Measurements from ENCODE around the gene SYT1. TPM values are rescaled to one million over a fixed set of nuclear protein-coding genes. Genes with fewer than 3 reads are reported as not detected.

The SYT1 gene
- total RNA-seq, 1 donor from 2014 or later, result 0.79 TPM

- no peak for TF ChIP-seq CTCF (IDR thresholded peaks at IDR 0.05; ENCODE audit: insufficient read depth, low read length, severe bottlenecking)
- no peak for FAIRE-seq
- Histone ChIP-seq H3K4me3 (ENCODE audit: low read depth, low read length) (no peak overlapping the region), H3K36me3 (ENCODE audit: control insufficient read depth, insufficient read depth, low read length) (no peaks in the 10 kb centered on the region), H3K27me3 (ENCODE audit: control insufficient read depth, insufficient read depth, low read length) (no peaks in the 10 kb centered on the region)
- DNase-seq (ENCODE audit: low read depth), result no peak
Measured at GRCh38 chr12:79114896-79115295, 250.3 kb downstream of the SYT1 start.

GRCh38 chr12:79115743-79116142, 251.2 kb downstream of the SYT1 start:
- Histone ChIP-seq H3K27me3 (ENCODE audit: control insufficient read depth, insufficient read depth, low read length) (no peaks in the 10 kb centered on the region), H3K36me3 (ENCODE audit: control insufficient read depth, insufficient read depth, low read length) (no peaks in the 10 kb centered on the region), H3K4me3 (ENCODE audit: low read depth, low read length) (no peak overlapping the region)
- DNase-seq (ENCODE audit: low read depth) (no peak), FAIRE-seq (no peak)
- no peak for TF ChIP-seq CTCF (IDR thresholded peaks at IDR 0.05; ENCODE audit: insufficient read depth, low read length, severe bottlenecking)

GRCh38 chr12:79119796-79120195, 255.2 kb downstream of the SYT1 start:
- DNase-seq (ENCODE audit: low read depth), result no peak
- Histone ChIP-seq H3K4me3 (ENCODE audit: low read depth, low read length) (no peak overlapping the region), H3K27me3 (ENCODE audit: control insufficient read depth, insufficient read depth, low read length) (no peaks in the 10 kb centered on the region), H3K36me3 (ENCODE audit: control insufficient read depth, insufficient read depth, low read length) (no peaks in the 10 kb centered on the region)
- FAIRE-seq, result no peak
- no peak for TF ChIP-seq CTCF (IDR thresholded peaks at IDR 0.05; ENCODE audit: insufficient read depth, low read length, severe bottlenecking)

GRCh38 chr12:79121486-79121885, 256.9 kb downstream of the SYT1 start:
- no peaks in the 10 kb centered on the region for H3K27me3 ChIP-seq (ENCODE audit: control insufficient read depth, insufficient read depth, low read length)
- peak; percentile 27 for TF ChIP-seq CTCF (IDR thresholded peaks at IDR 0.05; ENCODE audit: insufficient read depth, low read length, severe bottlenecking)
- FAIRE-seq (no peak), DNase-seq (ENCODE audit: low read depth) (peak; percentile 9)
- no peak overlapping the region for H3K4me3 ChIP-seq (ENCODE audit: low read depth, low read length)
- no peaks in the 10 kb centered on the region for H3K36me3 ChIP-seq (ENCODE audit: control insufficient read depth, insufficient read depth, low read length)

GRCh38 chr12:79124385-79124784, 259.8 kb downstream of the SYT1 start:
- Histone ChIP-seq H3K4me3 (ENCODE audit: low read depth, low read length) (no peak overlapping the region), H3K27me3 (ENCODE audit: control insufficient read depth, insufficient read depth, low read length) (no peaks in the 10 kb centered on the region), H3K36me3 (ENCODE audit: control insufficient read depth, insufficient read depth, low read length) (no peaks in the 10 kb centered on the region)
- DNase-seq (ENCODE audit: low read depth) (no peak), FAIRE-seq (no peak)
- no peak for TF ChIP-seq CTCF (IDR thresholded peaks at IDR 0.05; ENCODE audit: insufficient read depth, low read length, severe bottlenecking)

- no peak overlapping the region for H3K4me3 ChIP-seq (ENCODE audit: low read depth, low read length)
- TF ChIP-seq CTCF (IDR thresholded peaks at IDR 0.05; ENCODE audit: insufficient read depth, low read length, severe bottlenecking), result no peak
- FAIRE-seq, result no peak
- H3K27me3 ChIP-seq (ENCODE audit: control insufficient read depth, insufficient read depth, low read length), result no peaks in the 10 kb centered on the region
- DNase-seq (ENCODE audit: low read depth), result no peak
- no peaks in the 10 kb centered on the region for H3K36me3 ChIP-seq (ENCODE audit: control insufficient read depth, insufficient read depth, low read length)
Measured at GRCh38 chr12:79125358-79125757, 260.8 kb downstream of the SYT1 start.

Measured in bronchial epithelial cell (primary cell).